Measurements from ENCODE around the gene AKAP13.

DNA sequence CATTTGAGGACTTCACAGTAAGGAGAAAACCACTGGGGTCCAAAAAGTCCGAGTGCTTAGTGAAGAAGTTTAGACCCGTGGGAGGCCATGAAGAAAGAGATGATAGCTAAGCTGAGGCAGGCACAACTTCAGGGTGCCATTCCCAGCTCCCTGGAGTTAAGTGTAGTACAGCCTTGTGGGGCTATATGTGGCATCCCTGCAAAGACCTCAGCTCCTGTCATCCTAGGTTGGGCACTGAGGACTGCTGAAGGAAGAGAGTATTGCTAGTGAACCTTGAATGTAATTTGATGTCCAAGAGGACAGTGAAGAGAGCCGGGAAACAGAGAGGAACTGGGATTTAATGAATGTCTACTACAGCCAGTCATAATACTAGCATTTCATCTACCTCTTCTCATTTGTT is 162.1 kb downstream of the AKAP13 start:
- TF ChIP-seq, protein P1, sequence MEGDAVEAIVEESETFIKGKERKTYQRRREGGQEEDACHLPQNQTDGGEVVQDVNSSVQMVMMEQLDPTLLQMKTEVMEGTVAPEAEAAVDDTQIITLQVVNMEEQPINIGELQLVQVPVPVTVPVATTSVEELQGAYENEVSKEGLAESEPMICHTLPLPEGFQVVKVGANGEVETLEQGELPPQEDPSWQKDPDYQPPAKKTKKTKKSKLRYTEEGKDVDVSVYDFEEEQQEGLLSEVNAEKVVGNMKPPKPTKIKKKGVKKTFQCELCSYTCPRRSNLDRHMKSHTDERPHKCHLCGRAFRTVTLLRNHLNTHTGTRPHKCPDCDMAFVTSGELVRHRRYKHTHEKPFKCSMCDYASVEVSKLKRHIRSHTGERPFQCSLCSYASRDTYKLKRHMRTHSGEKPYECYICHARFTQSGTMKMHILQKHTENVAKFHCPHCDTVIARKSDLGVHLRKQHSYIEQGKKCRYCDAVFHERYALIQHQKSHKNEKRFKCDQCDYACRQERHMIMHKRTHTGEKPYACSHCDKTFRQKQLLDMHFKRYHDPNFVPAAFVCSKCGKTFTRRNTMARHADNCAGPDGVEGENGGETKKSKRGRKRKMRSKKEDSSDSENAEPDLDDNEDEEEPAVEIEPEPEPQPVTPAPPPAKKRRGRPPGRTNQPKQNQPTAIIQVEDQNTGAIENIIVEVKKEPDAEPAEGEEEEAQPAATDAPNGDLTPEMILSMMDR (IDR thresholded peaks at IDR 0.05): no peak
- TF ChIP-seq ZFX (IDR thresholded peaks at IDR 0.05; ENCODE audit: borderline replicate concordance): no peak

Data from 22Rv1 (cell line).